GM18505 (cell line): ENCODE measurements around the gene RMND5B.

Experiments used
- ATAC-seq: cut with Tn5 transposase; IDR thresholded peaks from one replicate; pipeline ENCODE4 v1.9.1; 2021; ENCODE audit not compliant: unreplicated experiment
- POLR2A ChIP-seq: IDR thresholded peaks from 4 replicates; pipeline ENCODE4 v1.6.1; 2011; ENCODE audit warnings: borderline replicate concordance; ENCODE audit not compliant: insufficient read depth, insufficient read length; ENCODE audit errors: extremely low read depth

RMND5B gene

DNA sequence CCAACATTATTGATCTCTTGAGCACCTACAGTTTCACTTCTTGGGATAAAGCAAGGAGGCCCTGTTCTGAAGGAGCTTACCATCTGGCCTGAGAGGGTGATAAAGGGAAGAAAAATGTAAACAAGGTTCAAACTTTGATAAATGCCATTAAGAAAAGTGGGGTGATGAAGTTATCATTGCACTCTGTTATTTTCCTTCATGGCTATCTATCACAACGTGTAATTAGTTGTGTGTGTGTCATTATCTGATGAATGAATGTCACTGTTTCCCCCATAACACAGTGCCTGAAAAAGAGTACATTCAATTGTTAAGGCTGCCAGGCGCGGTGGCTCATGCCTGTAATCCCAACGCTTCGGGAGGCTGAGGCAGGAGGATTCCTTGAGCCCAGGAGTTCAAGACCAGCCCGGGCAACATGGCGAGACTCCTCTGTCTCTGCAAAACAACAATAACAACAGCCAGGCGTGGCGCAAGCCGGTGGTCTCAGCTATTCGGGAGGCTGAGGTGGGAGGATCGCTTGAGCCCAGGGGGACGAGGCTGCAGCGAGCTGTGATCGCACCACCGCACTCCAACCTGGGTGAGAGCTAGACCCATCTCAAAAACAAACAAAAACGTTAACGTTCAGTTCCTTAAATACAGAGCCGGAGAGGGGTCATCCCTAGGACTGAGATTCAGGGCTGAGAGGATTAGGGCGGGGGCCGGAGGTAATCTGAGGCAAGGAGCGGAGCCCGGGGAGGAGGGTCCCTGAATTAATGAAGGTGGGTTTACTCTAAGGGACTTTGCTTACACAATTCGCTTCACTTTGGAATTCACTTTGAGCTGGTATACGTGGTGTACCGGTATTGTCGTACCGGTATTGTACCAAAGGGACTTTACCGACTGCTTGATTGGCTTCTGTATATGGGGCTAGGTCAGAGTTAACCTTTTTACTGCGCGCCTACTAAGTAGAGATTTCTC is 22.0 kb downstream of the RMND5B start:
- no peak for TF ChIP-seq POLR2A
- no peak for ATAC-seq

GRCh38 chr5:178153530-178154340 is 22.9 kb downstream of the RMND5B start, which contains the start of gene NHP2:
TSS of gene NHP2 (minus strand) at chr5:178153885. CDS start at chr5:178153817, 68 bp downstream.
- peak; percentile 97 for ATAC-seq
- peak; percentile 66 for TF ChIP-seq POLR2A

DNA sequence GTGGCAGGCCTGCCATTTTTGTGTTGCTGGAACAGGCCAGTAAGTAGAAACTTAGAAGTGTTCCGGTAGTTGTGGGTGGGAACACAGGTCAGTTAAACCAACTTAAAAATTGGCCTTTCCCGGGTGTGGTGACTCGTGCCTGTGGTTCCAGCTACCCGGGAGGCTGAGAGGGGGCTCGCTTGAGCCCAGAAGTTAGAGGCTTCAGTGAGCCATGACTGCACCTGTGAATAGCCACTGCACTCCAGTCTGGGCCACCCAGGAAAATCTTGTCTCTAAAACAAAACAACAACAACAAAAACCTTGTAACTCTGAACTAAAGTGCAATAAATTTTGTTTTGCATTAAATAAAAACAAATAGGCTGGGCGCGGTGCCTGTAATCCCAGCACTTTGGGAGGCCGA is 24.3 kb downstream of the RMND5B start:
- no peak for TF ChIP-seq POLR2A

GRCh38 chr5:178160176-178160575 is 29.4 kb downstream of the RMND5B start:
- no peak for ATAC-seq
- TF ChIP-seq POLR2A = no peak

More for the DNA sequence above, 24.3 kb downstream of the RMND5B start:
- no peak for ATAC-seq

- ATAC-seq = no peak
- TF ChIP-seq POLR2A = no peak
Measured at GRCh38 chr5:178162481-178162880, 31.7 kb downstream of the RMND5B start.

DNA sequence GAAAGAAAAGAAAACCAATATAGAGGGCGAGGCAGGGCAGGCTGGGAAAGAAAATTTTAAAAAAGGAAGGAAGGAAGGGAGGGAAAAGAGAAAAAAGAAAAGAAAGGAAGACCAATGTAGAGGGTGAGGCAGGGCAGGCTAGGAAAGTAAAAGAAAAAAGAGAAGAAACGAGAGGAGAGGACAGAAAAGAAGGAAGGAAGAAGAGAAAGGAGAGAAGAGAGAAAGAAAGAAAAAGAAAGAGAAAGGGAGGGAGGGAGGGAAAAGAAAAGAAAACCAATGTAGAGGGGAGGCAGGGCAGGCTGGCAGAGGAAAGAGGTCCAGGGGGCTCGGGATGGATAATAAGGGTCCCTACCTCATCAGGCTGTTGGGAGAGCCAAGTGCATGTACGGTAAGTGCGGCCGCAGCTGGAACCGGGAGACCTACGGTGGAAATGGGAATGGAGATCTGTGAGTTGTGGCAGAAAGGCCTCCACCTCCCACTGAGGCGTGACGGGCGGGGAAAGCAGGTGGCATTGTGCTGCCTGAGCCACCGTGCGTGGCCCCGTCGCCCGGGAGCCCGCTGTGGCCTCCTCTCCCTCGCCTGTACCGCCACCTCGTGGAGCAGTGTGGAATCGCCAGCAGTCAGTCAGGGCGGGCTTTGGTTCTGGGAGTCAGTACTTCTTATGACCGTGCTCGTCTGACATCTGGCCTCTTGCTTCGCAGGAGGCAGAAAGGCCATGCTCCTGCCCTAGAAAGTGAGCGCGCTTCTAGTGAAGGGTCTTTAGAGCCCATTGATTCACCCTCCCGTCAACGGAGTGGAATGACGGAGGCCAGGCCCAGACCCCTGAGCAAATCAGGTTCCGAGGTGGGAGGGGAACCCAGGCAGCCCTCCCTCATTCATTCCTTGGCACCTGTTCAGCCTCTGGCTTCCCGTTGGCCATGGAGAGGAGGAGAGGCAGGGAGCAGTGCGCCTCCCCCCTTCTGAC is 33.2 kb downstream of the RMND5B start:
- TF ChIP-seq POLR2A = no peak
- peak; percentile 87 for ATAC-seq

GRCh38 chr5:178165581-178165980 is 34.8 kb downstream of the RMND5B start:
- TF ChIP-seq POLR2A = no peak
- no peak for ATAC-seq

DNA sequence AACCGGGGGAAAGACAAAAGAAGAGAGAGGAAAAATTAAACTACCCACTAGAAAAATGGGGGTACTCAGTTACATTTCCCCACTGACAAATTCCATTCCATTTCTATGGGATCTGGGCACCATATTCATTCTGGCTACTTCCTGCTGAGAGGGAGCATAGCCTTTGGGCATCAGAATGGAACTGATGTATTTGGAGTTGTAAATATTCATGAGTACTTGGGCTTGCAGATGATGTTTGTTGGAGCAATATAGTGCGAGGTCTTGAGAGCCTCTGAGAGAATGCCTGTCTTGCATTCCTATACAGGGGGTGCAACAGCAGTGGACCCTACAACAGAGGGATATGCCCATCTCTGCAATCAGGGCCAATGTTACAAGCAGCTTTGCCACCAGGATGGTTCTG is 39.6 kb downstream of the RMND5B start:
- ATAC-seq = no peak
- TF ChIP-seq POLR2A = no peak

DNA sequence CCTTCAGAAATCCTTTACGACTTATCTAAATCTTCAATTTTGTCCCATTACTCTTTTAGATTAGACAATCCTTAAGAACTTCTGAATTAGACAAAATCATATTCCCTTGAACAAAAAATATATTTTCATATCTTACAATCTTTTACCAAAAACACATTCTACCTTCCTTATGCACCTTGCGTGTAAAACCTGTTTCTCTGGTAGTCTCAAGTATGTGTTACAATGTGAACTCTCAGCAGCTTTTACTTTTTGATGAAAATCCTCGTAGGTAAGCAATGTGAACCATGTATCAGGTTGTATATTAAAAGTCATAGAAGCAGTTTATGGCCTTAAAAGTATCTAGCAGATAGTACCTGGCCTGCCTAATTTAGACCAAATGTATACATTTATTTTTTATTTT is 43.6 kb downstream of the RMND5B start:
- TF ChIP-seq POLR2A = no peak
- no peak for ATAC-seq

GRCh38 chr5:178176791-178177190 is 46.0 kb downstream of the RMND5B start:
- ATAC-seq = no peak
- no peak for TF ChIP-seq POLR2A

DNA sequence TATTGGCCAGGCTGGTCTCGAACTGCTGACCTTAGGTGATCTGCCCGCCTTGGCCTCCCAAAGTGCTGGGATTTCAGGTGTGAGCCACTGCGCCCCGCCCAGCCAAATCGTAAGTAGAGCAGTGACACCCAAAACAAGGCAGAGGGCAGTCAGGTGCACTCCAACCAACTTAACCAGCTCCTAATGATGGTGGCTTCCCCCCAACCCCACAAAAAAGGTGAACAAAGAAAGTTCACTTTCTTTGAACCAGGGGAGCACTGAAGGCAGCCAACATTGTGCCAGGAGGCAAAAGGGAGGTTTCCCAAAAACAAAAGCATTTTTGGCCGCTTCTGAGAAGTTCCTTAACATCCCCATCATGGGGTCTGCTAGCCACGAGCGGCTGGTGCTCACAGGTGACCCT is 46.8 kb downstream of the RMND5B start:
- no peak for ATAC-seq
- TF ChIP-seq POLR2A = no peak

GRCh38 chr5:178180141-178180863 is 49.5 kb downstream of the RMND5B start:
- no peak for ATAC-seq
- no peak for TF ChIP-seq POLR2A
